HG03342 (cell line): Measurements from ENCODE around the gene C1QTNF8.

Source experiments
- ATAC-seq: cut with Tn5 transposase; IDR thresholded peaks from one replicate; pipeline ENCODE4 v1.9.1; 2021; ENCODE audit warnings: mild to moderate bottlenecking, moderate library complexity; ENCODE audit not compliant: unreplicated experiment

Gene C1QTNF8

GRCh38 chr16:1079786-1080525 lies 16.1 kb downstream of the C1QTNF8 start:
- no peak for ATAC-seq

GRCh38 chr16:1079341-1079740 lies 16.7 kb downstream of the C1QTNF8 start:
- no peak for ATAC-seq

DNA sequence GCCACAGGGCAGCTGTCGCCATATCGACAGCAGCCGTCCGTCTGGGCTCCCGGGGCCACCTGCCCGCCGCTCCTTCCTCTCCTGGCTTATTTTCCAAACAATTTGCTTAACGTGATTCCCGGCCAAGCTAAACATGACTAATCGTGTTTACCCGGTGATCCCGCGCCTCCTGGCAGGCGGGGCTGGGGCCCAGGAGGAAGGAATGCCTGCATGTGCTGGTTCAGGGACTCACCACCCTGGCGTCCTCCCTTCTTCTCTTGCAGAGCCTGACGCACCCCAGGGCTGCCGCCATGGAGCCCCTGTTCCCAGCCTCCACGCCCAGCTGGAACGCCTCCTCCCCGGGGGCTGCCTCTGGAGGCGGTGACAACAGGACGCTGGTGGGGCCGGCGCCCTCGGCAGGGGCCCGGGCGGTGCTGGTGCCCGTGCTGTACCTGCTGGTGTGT lies 17.4 kb downstream of the C1QTNF8 start:
- no peak for ATAC-seq

DNA sequence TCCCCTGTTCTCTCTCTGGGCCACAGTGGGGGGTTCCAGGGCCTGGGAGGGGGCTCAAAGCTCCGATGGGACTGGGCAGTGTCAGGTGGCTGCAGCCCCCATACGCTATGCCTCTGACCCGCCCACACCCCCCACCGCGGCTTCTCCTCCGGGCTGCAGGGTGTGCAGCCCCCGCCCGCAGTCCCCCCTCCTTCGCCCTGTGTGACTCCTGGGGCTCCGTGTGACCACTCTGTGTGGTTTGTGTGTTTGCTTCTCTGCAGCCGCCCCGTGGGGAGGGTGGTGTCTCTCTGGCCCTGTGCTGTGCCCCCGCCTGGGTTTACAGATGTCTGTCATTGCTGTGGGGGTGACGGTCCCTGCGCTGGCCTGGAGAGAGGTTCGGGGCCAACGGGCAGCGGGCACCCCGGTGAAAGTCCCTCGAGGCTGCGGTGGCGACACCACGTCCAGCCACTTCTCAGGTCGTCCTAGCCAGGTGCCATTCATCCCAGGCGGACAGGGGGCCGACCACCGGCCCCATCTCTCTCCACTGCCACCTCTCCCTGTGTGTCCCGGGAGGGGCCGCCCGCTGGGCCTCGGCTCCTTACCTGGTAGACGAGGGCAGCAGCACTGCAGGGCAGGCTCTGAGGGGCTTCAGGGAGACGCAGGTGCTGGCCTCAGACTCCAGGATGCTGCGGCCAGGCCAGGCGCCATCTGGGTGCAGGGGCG lies 18.0 kb downstream of the C1QTNF8 start:
- ATAC-seq: no peak

DNA sequence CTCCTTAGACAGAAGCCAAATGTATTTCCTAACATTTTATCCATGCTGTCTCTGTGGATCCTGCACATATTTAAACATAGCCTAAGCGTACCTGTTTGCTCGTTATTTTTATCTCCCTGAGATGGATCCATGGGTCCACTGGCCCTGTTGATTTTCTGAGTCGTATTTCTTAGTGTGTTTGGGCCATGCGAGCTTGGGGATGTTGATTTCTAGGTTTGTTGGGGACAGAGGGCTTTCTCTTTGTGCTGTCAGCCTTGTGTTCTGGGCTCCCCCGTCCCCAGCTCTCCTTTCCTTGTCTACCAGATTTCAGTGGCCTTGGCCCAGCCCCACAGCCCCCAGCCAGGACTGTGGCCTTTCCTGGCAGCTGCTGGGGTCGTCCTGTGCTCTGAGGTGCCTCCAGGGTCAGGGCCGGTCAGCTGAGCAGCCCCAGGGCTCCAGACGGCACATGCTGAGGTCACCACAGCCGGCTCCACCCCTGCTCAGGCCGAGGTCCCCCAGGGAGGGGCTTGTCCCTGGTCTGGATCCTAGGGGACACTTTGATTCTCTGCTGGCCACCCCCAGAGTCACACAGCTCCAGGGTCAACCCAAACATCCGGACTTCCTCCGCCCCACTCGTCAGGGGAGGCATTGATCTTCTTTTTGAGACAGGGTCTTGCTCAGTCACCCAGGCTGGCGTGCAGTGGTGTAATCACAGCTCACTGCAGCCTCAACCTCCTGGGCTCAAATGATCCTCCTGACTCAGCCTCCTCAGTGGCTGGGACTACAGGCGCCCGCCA lies 19.1 kb downstream of the C1QTNF8 start:
- ATAC-seq: no peak

GRCh38 chr16:1075546-1075945 lies 20.5 kb downstream of the C1QTNF8 start:
- no peak for ATAC-seq

- ATAC-seq: no peak
Observed at GRCh38 chr16:1074379-1074649, 21.7 kb downstream of the C1QTNF8 start.

GRCh38 chr16:1073566-1074378 lies 22.3 kb downstream of the C1QTNF8 start:
- no peak for ATAC-seq

DNA sequence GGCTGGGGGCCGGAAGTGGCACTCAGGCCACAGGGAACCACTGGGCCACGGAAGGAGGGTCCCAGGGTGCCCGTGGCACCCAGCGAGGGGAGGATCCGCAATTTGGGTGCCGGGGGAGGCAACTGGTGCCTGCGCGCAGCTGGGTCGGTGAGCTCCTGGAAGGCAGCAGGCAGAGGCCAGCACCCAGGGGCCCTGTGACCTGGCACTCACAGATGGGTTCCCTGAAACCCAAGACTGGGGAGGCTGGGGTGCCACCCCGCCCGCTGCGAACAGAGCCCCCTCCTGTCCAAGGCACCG lies 22.8 kb downstream of the C1QTNF8 start:
- ATAC-seq: no peak

- ATAC-seq: no peak
Observed at GRCh38 chr16:1072526-1073261, 23.4 kb downstream of the C1QTNF8 start, which contains the start of gene SSTR5. TSS of gene SSTR5 (plus strand) at chr16:1072747. CDS start at chr16:1078869, 6,122 bp downstream.

DNA sequence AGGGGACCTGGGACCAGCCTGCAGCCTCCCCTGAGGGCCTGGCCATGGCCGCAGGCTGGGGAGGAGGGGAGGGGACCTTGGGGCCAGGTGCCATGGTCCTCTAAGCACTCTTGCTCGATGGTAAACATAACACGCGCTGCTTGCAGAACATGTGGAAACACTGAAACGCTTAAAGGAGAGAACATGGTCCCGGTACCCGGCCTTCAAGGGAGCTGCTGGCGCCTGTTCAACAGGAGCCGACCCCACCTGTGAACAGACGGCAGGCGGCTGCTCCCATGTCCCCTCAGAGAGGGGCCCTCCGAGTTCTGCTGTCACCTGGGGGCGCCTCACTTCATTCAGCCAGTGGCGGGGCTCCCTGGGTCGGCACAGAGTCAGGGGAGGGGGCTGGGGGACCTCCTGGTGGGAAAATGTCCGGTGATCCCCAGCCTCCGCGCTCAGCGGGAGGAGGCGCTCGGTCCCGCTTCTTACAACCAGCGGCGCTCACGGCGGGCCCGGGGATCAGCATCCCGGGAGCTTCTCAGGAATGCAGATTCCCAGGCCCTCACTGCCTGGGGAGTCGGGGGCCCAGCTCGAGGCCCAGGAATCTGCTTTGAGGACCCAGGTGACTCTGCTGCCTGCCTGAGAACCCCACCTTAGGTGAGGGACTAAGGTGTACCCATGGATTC lies 24.4 kb downstream of the C1QTNF8 start:
- ATAC-seq: no peak

DNA sequence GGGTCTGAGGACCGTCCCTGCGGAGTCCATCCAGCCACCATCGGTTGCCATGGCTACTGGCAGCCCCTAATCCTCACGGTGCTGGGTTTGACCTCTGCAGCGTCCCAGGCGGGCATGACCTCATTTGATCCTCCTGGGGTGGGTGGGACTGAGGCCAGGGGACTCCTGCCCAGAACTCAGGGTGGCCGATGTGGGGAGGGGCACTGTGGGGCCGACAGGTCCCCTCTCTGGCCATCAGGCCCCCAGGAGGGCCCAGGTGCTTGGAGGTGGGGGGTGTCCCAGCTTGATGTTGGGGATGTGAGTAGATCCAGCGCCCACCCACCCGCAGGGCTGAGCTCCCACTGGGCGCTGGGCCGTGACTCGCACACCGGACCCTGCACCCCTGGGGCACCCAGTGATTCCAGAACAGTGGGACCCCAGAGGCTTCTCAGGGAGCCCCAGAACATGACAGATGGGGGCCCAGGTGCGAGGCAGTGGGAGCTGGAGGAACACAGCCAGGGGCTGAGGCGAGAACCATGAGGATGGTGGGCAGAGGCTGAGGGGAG lies 25.1 kb downstream of the C1QTNF8 start:
- ATAC-seq: no peak

DNA sequence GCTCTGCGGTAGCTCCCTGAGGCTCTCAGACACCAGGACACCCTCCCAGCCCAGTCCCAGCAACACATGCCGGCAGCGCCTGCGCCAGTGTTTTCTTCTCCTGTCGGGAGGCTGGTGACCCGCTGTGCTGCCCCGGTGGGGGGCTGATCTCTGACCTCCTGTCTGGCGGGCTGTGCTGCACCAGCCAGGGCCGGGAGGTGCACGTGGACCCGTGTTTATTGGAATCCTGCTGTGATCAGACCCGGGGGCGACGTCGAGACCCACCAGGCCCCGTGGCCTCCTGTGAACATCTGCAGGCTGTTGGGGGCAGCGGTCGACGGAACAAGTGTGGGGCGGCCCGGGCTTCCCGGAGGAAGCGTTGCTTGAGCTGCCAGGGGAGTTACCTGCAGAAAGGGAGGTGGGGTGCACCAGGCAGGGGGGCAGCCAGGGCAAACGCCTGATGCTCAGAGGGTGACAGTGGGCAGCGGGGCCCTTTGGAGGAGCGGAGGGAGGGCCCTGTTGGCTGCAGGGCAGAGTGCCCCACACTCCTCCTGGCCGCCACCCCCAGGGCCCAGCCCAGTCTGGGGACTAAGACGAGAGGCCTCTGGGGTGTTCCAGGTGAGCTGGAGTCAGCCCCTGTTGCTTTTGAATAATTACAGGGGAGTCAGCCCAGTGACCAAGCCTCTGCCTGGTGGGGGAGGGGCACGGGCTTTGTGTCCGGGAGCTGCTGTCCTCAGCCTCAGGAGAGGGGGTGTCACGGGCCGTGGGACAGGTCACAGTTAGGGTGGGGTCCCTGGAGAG lies 25.8 kb downstream of the C1QTNF8 start:
- no peak for ATAC-seq

GRCh38 chr16:1069154-1069553 lies 26.9 kb downstream of the C1QTNF8 start:
- no peak for ATAC-seq

DNA sequence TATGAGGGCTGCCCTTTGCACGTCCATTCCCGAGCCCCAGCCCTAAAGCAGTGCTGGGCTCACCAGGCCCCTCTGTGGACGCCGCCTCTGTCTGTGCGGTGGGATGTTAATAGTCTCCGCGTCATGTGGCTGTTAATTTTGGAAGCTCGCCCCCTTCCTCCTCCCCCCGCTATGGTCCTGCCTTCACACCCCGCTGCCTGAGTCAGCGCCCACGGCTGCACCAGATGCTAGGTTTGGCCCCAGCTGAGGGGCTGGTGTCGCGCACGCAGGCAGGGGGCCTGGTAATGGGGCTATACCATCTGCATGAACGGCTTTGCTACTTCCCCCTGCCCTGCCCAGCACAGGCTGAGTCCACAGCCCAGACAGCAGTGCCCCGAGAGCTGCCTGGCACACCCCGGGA lies 27.6 kb downstream of the C1QTNF8 start:
- no peak for ATAC-seq

- no peak for ATAC-seq
Observed at GRCh38 chr16:1067629-1068028, 28.4 kb downstream of the C1QTNF8 start.

DNA sequence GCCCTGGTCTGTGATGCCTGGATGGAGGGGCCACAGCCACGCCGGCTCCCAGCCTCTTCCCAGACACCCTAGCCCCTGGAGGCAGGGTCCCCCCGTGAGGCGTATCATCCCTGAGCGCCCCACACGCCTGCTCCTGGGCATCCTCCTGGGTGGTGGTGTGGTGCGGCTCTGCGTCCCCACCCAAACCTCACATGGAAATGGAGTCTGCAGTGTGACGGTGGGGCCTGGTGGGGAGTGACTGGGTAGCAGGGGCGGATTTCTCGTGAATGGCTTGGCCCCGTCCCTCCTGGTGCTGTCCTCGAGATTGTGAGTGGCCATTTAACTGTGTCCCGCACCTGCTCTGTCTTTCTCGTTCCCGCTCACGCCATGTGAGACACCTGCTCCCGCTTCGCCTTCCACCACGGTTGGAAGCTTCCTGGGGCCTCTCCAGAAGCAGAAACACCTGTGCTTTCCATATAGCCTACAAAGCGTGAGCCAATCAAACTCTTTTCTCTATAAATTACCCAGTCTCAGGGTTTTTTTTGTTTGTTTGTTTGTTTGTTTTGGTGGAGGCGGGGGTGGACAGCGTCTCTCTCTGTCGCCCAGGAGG lies 29.4 kb downstream of the C1QTNF8 start:
- no peak for ATAC-seq

- no peak for ATAC-seq
Observed at GRCh38 chr16:1065469-1066128, 30.4 kb downstream of the C1QTNF8 start.
